IPS-NIHi7 (cell line): ENCODE results near the gene BTBD16.

ENCODE experiments used
- DNase-seq: peaks from one replicate; pipeline ENCODE4 v3.0.0; 2012; ENCODE audit warnings: mixed read lengths; ENCODE audit errors: extremely low spot score

The BTBD16 gene

DNA sequence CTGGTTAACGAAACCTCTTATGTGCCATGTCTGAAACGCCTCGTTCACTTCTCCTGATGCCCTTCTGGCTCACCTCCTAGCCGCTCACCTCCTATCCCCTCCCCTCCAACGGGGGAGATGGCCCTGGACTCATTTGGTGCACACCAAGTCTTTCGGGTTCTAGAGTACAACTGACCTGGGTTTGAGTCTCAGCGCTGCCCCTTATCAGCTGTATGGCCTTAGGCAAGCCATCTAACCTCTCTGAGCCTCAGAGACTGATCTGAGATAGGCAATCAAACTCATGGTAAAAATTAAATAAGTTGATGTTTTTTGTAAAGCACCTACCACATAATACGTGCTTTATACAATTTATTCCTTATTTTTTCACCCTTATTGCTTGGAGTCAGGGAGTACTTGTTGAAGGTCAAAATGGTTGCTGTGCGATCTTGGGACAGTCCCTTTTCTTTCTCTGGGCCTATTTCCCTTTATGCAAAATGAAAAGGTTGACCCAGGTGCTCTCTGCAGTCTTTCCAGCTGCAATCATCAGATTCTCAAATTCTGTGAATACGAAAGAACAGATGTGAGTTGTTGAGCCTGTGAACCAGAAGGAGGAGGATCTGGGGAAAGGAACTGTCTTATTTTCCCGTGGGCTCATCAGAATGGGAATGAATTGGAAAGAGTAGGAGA lies 72.2 kb downstream of the BTBD16 start:
- DNase-seq: no peak

DNA sequence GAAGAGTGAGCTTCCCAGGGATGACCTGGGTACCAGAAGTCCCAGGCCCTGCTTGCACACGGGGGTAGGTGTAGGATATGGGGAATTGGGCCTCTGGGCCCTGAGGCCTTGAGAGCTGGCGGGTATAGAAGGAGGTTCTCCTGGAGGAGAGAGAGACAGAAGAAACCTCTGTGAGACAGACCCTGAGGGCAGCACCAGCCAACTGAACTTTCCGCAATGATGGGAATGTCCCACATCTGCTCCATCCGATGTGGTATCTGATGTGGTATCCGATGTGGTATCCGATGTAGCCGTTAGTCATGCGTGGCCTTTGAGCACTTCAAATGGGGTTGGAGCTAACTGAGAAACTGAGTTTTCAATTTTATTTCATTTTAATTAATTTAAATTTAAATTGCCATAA lies 72.8 kb downstream of the BTBD16 start:
- no peak for DNase-seq

DNA sequence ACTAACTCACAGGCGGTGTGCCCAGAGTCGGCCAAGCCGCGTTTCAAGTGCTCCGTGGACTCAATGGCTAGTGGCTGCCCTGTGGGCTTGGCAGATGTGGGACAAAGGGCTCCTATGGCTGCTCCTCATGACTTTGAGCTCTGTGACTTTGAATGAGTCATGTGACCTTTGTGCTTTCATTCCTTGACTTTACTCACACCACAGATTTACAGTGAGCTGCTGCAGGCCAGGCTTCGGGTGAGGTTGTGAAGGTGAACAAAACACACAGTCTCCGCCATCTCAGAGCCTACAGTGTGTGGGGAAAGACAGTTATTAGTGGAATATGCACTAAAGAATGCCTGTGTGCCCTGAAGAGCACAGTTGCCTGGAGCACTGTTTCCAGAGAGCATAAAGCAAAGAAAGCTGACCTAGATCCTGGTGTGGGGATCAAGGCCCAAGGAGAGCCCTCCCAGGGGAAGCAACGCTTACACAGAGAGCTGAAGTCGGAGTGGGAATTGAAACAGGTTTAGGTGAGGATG lies 73.7 kb downstream of the BTBD16 start:
- no peak for DNase-seq

DNA sequence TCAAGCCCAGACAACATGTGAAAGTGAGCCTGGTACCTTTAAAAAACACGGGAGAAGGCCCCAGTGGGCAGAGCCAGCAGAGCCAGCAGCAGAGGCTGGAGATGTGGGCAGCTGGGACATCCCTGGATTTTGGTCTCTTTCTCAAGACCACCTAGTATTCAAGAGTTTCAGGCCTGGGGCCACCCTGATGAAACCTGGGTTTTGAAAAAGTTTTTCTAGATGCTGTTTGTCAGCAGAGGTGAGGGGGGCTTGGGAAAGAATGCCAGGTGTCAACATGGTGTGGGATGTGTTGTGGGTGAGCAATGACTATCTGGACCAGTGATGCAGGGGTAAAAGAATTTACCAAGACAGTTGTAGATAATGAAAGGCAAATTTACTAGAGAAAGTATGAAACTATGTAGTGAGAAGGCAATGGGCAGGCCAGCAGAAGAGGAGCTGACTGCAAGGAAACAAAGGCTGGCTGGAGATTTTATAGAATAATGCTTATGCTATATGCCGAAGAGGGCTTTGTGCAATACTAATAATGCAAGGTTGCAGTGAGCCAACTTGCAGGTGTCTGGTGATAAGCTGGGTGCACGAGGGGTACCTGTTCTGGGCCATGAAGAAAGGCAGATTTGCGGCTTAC lies 75.3 kb downstream of the BTBD16 start:
- DNase-seq: no peak

DNA sequence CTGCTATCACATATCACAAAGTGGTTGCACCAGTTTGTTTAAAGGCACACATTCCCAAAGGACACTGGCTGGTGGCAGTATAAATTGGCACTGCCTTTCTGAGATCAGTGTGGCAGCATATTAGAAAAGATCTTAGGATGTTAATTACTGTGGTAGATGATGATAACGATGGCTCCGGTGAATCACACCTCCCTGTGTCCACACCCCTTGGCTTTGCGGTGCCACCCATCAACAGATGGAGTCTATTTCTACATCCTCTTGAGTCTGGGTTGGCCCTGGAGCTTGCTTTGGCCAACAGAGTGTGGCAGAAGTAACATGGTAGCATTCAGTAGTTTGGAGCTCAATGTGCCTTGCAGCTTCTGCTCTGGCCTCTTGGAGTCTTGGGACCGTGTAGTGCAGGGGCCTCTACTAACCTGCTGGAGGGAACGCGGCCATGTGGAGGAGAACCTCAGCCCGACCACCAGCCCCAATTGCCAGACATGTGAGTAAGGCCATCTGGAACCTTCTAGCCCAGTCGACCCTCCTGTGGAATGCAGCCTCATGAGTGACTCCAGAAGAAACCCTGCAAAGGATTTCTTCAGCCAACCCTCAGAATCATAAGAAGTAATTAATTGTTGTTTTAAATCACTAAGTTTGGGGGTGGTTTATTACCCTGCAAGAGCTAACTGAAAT lies 76.2 kb downstream of the BTBD16 start:
- no peak for DNase-seq

DNA sequence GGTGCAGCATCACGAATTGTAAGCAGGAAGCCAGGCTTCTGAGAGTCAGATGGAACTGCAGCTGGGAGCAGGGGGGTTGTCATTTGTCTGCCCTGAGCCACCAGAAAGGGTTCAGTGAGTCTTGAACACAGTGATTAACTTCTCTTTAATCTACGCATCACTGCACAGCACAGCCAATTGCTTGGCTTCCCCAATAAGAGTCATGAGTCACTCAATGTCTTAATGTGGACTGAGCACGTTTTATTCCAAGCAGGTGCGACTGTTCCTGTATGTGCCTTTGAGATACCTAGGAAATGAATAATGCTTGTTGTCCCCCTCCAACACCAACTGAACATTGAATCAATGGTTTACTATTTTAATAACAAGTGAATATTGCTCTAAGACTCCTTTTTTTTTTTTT lies 77.4 kb downstream of the BTBD16 start:
- no peak for DNase-seq

DNA sequence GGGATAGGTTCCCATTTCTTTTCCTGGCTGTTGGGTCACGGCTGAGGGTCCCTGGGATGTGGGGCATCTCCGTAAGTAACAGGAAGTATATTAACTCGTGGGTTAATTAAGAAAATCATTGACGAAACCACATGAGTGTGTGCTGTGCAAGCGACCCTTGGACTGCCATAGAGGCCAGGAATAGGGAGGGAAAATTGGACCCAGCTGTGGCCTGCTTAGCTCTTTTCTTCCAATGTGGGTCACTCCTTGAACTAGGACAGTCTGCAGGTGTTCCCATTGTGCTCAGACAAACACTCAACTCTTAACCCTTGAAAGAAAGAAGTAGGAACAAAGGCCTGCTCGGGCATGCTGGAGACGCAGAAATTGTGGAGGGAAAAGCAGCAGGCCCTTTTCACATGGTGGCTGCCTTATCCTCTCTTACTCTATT lies 77.9 kb downstream of the BTBD16 start:
- no peak for DNase-seq

DNA sequence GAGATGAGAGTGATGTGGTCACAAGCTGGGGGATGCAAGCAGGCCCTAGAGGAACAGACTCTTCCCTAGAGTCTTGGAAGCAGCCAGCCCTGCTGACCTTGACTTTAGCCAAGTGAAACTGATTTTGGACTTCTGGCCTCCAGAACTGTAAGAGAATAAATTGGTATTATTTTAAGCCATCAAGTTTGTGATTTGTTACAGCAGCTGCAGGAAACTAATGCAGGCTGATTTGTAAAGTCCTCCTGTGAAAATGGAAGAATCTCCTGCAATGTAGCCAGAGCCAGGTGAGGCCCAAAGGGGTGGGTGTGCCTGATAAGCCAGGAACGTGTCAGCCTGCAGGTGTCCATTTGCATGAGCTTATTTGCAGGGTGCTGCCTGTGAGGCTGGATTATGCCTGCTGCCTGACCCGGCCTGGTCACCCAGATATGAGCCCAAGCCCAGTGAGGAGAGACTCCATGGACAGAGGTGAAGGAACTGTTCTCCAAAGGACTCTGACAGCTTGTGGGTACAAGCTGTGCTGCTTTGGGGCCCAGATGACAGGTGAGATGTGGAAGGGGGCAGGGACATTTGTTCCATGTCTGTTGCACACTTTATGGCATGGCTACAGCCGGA lies 78.8 kb downstream of the BTBD16 start:
- DNase-seq: no peak

DNA sequence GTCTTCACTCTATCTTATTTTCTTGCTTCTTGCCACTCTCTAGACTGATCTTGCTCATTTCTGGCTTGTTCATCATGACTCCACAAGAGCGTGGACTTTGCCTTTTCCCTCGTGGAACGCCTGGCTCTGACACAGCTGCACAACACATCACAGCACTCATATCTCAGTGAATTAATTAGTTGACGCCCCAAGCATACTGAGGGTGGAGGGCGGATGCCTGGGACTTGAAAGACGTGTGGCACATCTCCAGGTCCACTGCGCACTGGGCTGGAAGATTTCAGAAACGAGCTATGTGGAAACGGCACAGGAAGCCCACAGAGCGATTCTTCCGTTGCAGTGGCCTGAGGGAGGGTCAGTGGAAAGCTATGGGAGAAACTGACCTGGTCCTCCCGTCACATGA lies 79.8 kb downstream of the BTBD16 start:
- DNase-seq: no peak

DNA sequence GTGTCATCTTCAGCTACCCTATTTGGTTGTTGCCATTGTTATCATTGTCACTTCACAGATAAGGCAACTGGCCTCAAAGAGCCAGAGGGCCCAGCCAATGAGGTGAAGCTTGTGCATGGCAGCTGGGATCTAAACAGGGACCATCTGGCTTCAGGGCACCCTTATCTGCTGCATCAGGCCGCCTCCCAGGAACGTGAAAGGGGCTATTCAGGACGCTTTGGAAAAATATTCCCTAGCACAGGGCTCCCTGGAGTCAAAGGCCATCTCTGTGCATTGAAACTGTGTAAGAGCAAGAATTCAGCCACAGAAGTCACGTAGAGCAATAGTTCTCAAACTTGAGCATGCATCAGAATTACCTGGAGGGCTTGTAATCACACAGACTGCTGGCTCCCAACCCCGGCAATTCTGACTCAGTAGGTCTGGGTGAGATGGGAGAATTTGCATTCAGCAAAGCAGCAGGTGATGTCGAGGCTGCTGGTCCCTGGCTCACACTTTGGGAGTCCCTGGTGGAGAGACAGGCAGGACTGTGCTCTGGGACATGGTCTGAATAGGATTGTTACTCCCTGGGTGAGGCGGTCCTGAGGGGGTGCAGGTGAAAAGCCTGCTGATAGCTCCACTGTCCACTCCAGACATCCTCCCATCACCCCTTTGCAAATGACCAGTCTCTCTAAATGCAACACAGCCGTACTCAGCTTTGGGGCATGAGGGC lies 81.9 kb downstream of the BTBD16 start:
- no peak for DNase-seq

DNA sequence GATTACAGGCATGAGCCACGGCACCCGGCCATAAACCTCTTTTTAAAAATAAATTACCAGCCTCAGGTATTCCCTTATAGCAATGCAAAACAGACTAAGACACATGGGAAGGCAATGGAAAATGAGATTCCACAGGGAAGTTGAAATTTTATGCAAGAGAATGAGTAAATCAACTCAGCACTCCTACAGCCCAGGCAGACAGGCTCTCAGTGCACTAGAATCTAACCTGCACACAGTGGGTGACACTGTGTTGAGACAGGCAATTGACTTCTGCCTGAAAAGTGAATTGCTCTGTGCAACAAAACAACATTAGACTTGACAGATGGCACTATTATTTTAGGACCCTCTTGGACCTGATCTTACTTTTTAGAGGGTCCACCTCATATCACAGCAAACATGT lies 83.3 kb downstream of the BTBD16 start:
- no peak for DNase-seq

DNA sequence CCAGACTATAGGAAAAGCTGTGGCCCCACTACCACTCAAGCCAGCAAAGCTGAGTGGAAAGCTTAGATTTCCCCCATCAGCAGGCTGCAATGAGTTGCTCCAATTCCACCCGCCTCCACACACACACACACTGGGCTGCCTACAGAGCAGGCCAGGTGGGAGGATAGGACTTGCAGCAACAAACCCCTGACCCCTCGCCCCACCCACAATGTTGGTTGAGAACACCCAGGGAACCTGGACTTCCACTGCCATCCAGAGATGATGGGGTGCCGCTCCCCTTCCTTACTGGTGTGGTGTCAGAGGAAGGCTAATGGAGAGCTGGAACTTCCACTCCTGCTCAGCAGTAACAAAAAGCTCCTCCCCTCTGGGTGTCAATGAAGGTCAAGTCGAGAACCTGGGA lies 86.6 kb downstream of the BTBD16 start:
- no peak for DNase-seq

DNA sequence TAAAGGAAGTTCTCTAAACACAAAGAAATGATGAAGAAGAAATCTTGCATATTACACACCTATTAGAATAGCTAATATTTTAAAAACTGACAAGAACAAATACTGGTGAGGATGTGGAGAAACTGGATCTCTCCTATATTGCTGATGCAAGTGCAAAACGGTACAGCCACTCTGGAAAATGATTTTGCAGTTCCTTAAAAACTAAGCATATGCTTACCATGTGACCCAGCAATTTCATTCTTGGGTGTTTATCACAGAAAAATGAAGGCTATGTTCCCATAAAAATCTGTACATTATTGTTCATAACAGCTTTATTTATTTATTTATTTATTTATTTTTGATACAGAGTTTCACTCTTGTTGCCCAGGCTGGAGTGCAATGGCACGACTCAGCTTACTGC lies 88.5 kb downstream of the BTBD16 start:
- DNase-seq: no peak

DNA sequence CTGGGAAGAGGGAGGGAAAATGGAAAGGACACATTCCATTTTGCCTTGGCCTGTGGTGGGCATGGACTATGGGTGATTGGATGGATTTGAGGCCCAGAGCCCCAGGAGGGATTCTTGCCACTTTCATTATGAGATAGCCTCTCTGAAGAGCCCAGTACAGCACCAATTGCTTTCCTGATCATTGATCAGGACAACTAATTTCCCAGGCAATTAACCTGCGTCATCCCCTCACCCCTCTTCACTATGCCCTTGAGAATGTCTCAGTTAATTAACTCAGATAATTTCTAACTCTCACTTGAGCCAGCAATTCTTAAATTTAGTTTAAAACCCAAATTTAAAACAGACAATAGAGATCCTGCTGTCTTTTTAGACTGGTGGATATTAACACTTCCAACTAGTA lies 90.0 kb downstream of the BTBD16 start:
- DNase-seq: no peak

DNA sequence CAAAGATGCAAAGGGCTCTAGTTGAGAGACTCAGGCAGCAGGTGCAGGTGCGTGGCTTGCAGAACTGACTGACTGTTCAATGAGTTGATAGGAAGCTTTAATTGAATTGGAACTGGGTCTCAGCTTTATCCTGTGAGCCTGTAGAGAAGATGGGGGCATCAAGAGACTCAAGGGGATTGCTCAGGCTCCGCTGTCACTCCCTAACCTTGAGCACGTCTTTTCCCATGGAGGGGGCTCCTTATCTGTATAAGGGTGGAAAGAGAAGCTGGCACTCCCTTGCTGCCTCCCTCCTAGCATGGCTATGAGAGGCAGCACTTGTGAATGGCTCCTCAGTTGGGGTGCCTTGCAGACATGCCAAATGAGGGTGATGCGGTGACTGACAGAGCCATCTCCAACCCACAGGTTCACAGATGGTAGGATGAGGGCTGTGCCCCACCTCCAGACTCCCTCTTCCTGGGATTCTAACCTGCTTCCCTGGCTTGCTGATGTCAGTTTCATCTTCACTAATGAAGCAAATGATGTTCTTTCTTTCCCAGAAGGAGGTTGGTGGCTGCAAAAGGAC lies 91.0 kb downstream of the BTBD16 start:
- DNase-seq: no peak

DNA sequence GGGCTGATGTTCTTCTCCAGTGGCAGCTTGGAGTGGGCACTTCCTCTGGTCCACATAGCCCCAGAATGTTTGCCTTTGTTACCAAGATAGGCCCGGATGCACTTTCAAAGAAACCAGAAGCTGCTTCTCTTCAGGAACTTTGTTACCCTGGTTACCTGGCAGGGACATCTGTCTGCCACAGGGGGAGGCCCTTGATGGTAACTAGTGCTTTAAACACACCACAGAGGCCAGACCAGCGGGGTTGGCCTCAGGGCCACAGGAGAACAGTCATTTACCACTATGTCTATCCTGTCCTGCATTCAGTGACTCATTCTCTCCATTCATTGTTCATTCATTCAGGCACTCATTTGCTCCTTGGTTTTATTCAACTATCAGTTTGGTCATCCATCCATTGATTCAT lies 91.5 kb downstream of the BTBD16 start:
- DNase-seq: no peak

DNA sequence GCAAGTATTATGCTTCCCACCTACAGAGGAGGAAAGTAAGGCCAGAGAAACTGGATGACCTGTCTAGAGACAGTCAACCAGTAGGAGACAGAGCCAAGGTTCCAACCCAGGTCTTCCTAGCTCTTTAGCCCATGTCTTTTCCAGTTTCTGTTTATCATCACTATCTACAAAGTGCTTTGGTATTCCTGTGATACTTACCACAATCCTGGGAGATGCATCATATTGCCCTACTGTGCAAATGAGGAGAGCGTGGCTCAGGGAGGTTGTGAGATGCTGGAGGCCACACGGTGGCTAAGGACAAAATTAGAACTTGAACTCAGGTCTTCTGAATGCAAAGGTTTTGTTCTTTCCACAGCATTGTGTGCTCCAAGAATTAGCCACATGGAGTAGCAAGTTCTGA lies 92.2 kb downstream of the BTBD16 start:
- no peak for DNase-seq

DNA sequence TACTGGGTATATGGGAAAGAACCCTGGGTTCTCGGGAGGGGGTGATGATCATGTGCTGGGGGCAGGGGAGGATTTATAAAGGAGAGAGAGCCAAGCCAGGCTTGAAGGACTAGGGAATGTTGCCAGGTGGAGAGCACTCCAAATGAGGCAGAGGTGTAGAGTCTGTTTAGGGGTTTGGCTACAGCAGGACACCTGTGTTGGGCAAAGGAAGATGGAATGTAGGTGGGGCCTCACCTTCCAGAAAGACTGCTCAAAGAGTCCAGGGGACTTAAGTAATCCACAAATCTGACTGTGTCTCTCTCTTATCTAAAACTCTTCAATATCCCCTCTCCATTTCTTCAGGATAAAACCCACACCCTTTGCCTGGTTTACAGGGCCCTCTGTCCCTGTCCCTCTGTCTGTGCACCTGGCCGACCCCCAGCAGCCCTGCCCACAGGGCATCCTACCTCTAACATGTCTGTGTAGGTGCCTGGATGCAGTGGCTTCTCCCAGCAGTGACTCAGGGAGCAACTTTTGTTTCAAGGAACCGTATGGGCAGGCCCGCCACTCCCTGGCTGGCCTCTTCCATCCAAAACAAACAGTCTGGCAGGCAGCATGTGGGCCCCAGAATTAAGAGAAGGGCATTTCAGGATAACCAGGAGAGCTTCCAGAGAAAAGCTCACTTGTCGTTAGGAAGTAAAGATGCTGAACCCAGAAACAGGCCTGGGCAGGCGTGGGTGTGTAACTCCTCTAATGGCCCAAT lies 92.8 kb downstream of the BTBD16 start:
- no peak for DNase-seq

DNA sequence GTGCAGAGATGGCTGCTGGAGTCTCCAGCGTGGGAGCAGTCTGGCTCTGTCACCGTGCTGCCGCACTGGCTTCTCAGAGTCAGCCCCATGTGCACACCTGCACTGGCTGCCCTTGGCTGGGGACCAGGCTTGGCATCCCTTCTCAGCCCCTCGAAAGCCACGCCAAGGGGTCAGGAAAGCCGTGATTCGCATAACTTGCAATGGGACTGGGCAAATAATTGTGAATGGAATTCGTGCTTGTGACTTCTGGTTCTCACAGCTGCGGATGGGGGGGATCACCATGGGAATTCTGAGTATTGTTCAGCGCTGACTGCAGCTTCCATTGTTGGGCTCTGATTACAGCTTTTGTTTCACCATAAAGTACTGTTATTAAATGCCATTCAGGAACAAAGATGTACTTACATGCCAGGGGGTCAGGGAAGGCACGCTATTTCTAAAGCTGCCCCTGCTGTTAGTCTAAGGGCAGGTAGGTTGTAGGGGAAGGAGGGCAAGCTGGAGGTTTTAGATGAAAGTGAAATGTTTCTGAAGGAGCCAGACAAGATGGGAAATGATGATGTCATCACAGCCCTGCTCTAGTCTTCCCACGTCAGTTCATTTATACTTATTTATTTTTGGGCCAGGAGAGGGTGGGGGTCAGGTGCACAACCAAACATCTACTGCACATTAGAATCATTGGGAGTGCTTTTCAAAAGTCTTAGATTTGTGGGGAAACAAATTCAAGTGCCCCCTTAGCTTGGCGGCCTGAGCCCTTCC lies 97.6 kb downstream of the BTBD16 start:
- no peak for DNase-seq

DNA sequence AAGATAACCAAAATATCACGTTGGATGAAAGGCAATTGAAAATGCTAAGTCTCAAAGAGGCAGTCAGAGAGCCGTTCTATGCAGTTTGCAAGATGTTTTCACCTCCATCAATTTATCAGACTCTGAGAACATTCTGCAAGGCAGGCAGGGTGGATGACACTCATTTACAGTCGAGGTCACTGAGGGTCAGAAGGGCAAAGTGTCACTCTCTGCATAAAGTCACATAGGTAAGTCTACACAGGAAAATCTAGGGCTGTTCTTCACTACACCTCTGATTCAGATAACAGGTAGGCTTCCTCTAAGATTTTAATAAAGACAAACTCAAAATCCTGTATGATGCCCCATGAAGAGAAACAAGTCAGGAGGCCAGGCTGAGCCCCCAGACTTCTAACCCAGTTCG lies 102.0 kb downstream of the BTBD16 start:
- no peak for DNase-seq
